Thoracic aorta (tissue), 2 donors: ENCODE data around the gene SPAG16. TPM values are rescaled to one million over a fixed set of nuclear protein-coding genes. Genes with fewer than 3 reads are reported as not detected.

Experiments
- ATAC-seq: fragments of 150-250 bp; one replicate; pipeline ENCODE4 v1.8.0; 2017; ENCODE audit warnings: low read depth; ENCODE audit not compliant: insufficient number of reproducible peaks, low FRiP score
- DNase-seq: peaks from one replicate; pipeline ENCODE4 v3.0.0-alpha.2; 2020; ENCODE audit warnings: low spot score
- H3K27ac ChIP-seq, 2 donors: fragments of 200-600 bp; sonication (generic); 1 replicate in 1 of 2; 2 replicates in 1 of 2; pipeline ENCODE4 v1.5.1; 2016; ENCODE audit warnings: mild to moderate bottlenecking in 2 of 2, moderate library complexity in 2 of 2
- H3K27me3 ChIP-seq: fragments of 200-600 bp; sonication (generic); replicated peaks from 2 replicates; pipeline ENCODE4 v1.6.0; 2016; ENCODE audit warnings: mild to moderate bottlenecking; ENCODE audit not compliant: insufficient read depth
- H3K36me3 ChIP-seq: fragments of 200-600 bp; sonication (generic); one replicate; pipeline ENCODE4 v1.5.1; 2016
- H3K4me1 ChIP-seq, 2 donors: fragments of 200-600 bp; sonication (generic); 1 replicate in 1 of 2; 2 replicates in 1 of 2; pipeline versions ENCODE4 v1.5.1 to v1.6.0; 2016; ENCODE audit warnings: low read depth in 2 of 2, mild to moderate bottlenecking in 1 of 2; ENCODE audit not compliant: control insufficient read depth in 1 of 2
- H3K4me3 ChIP-seq: fragments of 200-600 bp; sonication (generic); 2 replicates; pipeline ENCODE4 v1.5.1; 2016; ENCODE audit warnings: mild to moderate bottlenecking
- H3K9me3 ChIP-seq: fragments of 200-600 bp; sonication (generic); 2 replicates; pipeline ENCODE4 v1.5.1; 2016
- total RNA-seq, 2 donors: library from RNA; depleted of rRNA; stranded (reverse); fragments of >200 nt; gene quantifications; one replicate each; pipeline versions ENCODE4 v1.1.0 to v1.2.3, GENCODE V29; 2016
- TF ChIP-seq, protein P1 (sequence below): fragments of 200-600 bp; sonication (generic); IDR thresholded peaks from one replicate; pipeline ENCODE4 v1.5.1; 2019; ENCODE audit warnings: antibody characterized with exemption

SPAG16 gene
- total RNA-seq, 2 donors from 2014 or later, result 7.4 to 26.3 TPM

DNA sequence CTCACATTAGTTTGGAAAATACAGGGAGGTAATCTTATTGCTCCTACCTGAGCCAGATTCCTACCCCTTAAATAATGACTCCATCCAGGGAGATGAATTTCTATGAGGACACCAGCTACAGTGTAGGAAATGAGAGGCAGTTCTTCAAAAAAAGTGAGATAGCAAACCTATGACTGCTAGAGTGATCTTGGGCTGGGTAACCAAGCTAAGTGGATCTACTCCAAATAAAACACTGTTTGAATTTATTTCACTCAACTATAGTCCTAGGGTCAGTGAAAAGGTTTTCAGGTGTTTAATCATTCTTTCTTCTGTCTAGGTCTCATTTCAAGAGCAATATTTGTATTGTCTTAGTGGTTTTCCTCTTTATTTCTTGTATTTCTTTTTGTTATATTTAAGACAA lies 854.5 kb downstream of the SPAG16 start:
- Histone ChIP-seq H3K27me3 (no peaks in the 10 kb centered on the region), H3K36me3 (no peaks in the 10 kb centered on the region), H3K9me3 (no peaks in the 10 kb centered on the region), H3K4me1 (peaks cover 0 to 10% of the 10 kb centered on the region in 2 donors), H3K27ac (no peak overlapping the region), H3K4me3 (no peak overlapping the region)
- TF ChIP-seq, protein P1, sequence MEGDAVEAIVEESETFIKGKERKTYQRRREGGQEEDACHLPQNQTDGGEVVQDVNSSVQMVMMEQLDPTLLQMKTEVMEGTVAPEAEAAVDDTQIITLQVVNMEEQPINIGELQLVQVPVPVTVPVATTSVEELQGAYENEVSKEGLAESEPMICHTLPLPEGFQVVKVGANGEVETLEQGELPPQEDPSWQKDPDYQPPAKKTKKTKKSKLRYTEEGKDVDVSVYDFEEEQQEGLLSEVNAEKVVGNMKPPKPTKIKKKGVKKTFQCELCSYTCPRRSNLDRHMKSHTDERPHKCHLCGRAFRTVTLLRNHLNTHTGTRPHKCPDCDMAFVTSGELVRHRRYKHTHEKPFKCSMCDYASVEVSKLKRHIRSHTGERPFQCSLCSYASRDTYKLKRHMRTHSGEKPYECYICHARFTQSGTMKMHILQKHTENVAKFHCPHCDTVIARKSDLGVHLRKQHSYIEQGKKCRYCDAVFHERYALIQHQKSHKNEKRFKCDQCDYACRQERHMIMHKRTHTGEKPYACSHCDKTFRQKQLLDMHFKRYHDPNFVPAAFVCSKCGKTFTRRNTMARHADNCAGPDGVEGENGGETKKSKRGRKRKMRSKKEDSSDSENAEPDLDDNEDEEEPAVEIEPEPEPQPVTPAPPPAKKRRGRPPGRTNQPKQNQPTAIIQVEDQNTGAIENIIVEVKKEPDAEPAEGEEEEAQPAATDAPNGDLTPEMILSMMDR, result no peak
- no peak for ATAC-seq
- no peak for DNase-seq

DNA sequence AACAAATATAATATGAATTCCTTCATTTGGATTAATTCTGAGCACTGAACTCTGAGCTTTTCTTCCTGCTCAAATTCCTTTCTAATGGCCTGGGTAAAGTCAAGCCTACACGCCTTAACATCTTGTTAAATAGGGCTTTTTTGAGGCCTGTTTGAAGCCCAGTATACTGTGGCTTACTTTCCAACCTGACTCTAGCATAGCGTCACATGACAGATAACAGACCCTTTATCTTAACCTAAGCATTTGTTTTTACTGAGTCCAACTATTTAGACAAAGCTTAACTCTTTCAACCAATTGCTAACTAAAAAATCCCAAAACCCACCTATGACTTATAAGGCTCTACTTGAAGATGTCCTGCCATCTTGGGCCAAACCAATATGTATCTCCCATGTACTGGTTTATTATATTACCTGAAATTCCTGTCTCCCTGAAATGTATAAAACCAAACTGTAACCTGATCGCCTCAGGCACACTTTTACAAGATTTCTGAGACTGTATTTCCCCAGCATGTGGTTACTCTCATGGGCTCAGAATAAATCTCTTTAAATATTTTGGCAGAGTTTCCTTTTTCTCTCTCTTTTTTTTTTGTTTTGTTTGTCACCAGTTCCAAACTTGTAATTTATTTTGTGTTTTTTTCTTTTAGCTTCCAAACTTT lies 855.5 kb downstream of the SPAG16 start:
- H3K36me3 ChIP-seq, result no peaks in the 10 kb centered on the region
- no peak for ATAC-seq
- H3K4me1 ChIP-seq, result peaks cover 0 to 10% of the 10 kb centered on the region in 2 donors
- TF ChIP-seq, protein P1, result no peak
- H3K9me3 ChIP-seq, result no peaks in the 10 kb centered on the region
- no peak overlapping the region for H3K4me3 ChIP-seq
- no peak for DNase-seq
- H3K27ac ChIP-seq, result no peak overlapping the region
- no peaks in the 10 kb centered on the region for H3K27me3 ChIP-seq

DNA sequence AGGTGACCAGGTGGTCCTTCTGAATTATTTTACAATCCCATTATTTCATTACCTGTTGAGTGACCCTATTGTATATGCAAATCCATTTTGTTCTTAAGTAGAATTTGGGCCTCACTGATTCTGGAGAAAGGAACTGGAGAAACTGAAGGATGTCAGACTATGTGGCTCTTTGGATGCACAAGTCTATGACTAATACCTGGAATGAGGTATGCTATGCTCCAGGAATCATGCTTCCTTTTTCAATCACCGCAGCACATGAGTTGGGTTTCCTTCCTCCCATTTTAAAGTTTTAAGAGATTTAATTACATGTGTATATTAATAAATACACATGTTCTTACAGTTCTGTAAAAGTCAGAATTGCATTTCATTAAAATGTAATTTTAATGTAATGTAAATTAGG lies 872.7 kb downstream of the SPAG16 start:
- H3K4me3 ChIP-seq, result no peak overlapping the region
- DNase-seq, result no peak
- TF ChIP-seq, protein P1, result no peak

DNA sequence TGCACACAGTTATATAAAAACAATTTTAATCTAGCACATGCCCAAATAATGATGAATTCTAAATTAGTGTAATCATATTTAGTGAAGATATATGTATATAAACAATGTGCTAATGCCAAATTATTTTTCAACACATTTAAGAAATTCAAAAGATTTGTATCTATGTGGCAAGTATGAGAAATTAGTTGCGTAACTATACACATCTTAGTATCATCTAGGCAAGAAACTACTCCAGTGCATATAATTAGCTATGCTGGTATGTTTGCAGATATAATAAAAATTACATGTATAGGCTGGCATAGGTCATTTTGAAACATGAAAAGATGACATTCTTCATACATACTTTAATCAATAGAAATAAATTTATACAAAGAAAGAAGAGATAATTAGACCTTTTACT lies 874.6 kb downstream of the SPAG16 start:
- Histone ChIP-seq H3K36me3 (no peaks in the 10 kb centered on the region), H3K9me3 (no peaks in the 10 kb centered on the region), H3K27ac (no peak overlapping the region), H3K27me3 (no peaks in the 10 kb centered on the region), H3K4me3 (no peak overlapping the region), H3K4me1 (no peaks in the 10 kb centered on the region)
- no peak for ATAC-seq
- DNase-seq, result no peak
- TF ChIP-seq, protein P1, result no peak

More for the DNA sequence above, 872.7 kb downstream of the SPAG16 start:
- H3K36me3 ChIP-seq, result no peaks in the 10 kb centered on the region
- H3K27me3 ChIP-seq, result no peaks in the 10 kb centered on the region
- no peak for ATAC-seq
- no peaks in the 10 kb centered on the region for H3K4me1 ChIP-seq
- H3K9me3 ChIP-seq, result no peaks in the 10 kb centered on the region
- H3K27ac ChIP-seq, result no peak overlapping the region

DNA sequence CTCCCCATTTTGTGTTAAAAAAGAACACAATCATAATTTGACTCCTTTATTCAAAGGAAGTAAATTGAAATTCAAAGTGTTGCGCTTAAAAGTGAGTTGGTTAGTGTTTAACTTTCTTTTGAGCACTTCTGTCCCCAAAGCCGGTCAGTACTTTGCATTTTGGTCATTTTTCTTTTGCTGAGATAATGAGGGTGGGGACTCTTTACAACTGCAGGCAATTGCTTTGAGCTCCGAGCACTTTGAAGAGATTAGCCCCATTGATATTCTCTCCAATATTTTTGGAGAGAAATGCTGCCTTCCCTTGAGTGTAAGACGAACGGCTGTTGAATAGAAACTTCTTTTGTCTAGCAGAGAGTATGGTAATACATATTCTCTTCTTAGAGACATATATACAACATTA lies 885.0 kb downstream of the SPAG16 start:
- no peak overlapping the region for H3K27ac ChIP-seq
- no peak for ATAC-seq
- TF ChIP-seq, protein P1, result no peak
- H3K4me1 ChIP-seq, result no peaks in the 10 kb centered on the region
- H3K9me3 ChIP-seq, result no peaks in the 10 kb centered on the region
- H3K27me3 ChIP-seq, result no peaks in the 10 kb centered on the region
- H3K36me3 ChIP-seq, result no peaks in the 10 kb centered on the region
- no peak for DNase-seq
- H3K4me3 ChIP-seq, result no peak overlapping the region
